Stimulated activated memory B cell treated with anti-CD40 and anti-IgM and Interleukin-4, amounts not matched to agents 10 μg/mL and 1 μg/mL and 100 μg/mL, for 72 hours (primary cell): ENCODE results near the gene CHKA.

Source experiments
- ATAC-seq: fragments of 150-1000 bp; cut with Tn5 transposase; 2 replicates; pipeline ENCODE4 v1.10.0; 2021
- H3K27ac Mint-ChIP-seq: one replicate; pipeline ENCODE4 v1.8.0; 2022; ENCODE audit warnings: mild to moderate bottlenecking, mixed read lengths
- H3K27me3 Mint-ChIP-seq: one replicate; pipeline ENCODE4 v1.8.0; 2022; ENCODE audit warnings: mixed read lengths
- H3K36me3 Mint-ChIP-seq: one replicate; pipeline ENCODE4 v1.8.0; 2022; ENCODE audit warnings: mixed read lengths
- H3K4me1 Mint-ChIP-seq: one replicate; pipeline ENCODE4 v1.8.0; 2022; ENCODE audit warnings: mixed read lengths
- H3K4me3 Mint-ChIP-seq: one replicate; pipeline ENCODE4 v1.8.0; 2022; ENCODE audit warnings: mild to moderate bottlenecking, moderate library complexity, mixed read lengths
- H3K9me3 Mint-ChIP-seq: one replicate; pipeline ENCODE4 v1.8.0; 2022; ENCODE audit warnings: mixed read lengths

CHKA gene

GRCh38 chr11:68148071-68148805, 27.1 kb upstream of the CHKA start:
- peaks cover 22% of the 10 kb centered on the region for H3K27me3 Mint-ChIP-seq
- no peaks in the 10 kb centered on the region for H3K36me3 Mint-ChIP-seq
- H3K4me1 Mint-ChIP-seq: no peaks in the 10 kb centered on the region
- H3K27ac Mint-ChIP-seq: no peak overlapping the region
- no peak overlapping the region for H3K4me3 Mint-ChIP-seq
- no peaks in the 10 kb centered on the region for H3K9me3 Mint-ChIP-seq
- no peak for ATAC-seq

GRCh38 chr11:68146704-68147474, 25.7 kb upstream of the CHKA start:
- Mint-ChIP-seq H3K27me3 (peaks cover 22% of the 10 kb centered on the region), H3K4me3 (no peak overlapping the region), H3K9me3 (no peaks in the 10 kb centered on the region), H3K27ac (no peak overlapping the region), H3K36me3 (no peaks in the 10 kb centered on the region), H3K4me1 (peaks cover 7% of the 10 kb centered on the region)
- ATAC-seq: no peak

DNA sequence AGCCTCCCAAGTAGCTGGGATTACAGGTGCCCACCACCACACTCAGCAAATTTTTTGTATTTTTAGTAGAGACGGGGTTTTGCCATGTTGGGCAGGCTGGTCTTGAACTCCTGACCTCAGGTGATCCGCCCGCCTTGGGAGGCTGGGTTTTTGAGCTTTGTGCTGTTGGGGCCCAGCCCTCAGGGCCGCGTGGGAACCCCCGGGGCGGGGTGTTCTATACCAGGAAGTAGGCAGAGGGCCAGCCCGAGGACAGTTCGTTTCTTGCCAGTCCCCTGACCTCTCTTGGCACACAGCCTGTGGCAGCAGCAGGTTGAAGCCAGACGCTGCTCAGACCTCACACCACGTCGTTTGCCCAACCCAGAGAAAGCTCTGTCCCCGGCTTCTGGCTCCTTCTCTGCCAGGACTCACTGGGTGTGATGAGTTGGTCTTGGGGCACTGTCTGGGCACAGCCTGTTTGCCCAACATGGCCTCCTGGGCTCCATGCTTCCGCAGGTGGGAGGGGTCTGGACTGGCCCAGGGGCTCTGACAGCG, 24.9 kb upstream of the CHKA start:
- Mint-ChIP-seq H3K4me3 (no peak overlapping the region), H3K27ac (no peak overlapping the region), H3K36me3 (no peaks in the 10 kb centered on the region), H3K4me1 (peaks cover 15% of the 10 kb centered on the region), H3K9me3 (no peaks in the 10 kb centered on the region), H3K27me3 (peaks cover 22% of the 10 kb centered on the region)
- ATAC-seq: no peak

- no peak for ATAC-seq
- Mint-ChIP-seq H3K4me3 (no peak overlapping the region), H3K27me3 (peaks cover 22% of the 10 kb centered on the region), H3K27ac (no peak overlapping the region), H3K4me1 (peaks cover 15% of the 10 kb centered on the region), H3K36me3 (no peaks in the 10 kb centered on the region), H3K9me3 (no peaks in the 10 kb centered on the region)
Observed at GRCh38 chr11:68145120-68145866, 24.1 kb upstream of the CHKA start.

- Mint-ChIP-seq H3K36me3 (no peaks in the 10 kb centered on the region), H3K9me3 (no peaks in the 10 kb centered on the region), H3K4me1 (peaks cover 15% of the 10 kb centered on the region), H3K27me3 (peaks cover 22% of the 10 kb centered on the region), H3K4me3 (no peak overlapping the region), H3K27ac (no peak overlapping the region)
- ATAC-seq: no peak
Observed at GRCh38 chr11:68143310-68143689, 22.1 kb upstream of the CHKA start.

DNA sequence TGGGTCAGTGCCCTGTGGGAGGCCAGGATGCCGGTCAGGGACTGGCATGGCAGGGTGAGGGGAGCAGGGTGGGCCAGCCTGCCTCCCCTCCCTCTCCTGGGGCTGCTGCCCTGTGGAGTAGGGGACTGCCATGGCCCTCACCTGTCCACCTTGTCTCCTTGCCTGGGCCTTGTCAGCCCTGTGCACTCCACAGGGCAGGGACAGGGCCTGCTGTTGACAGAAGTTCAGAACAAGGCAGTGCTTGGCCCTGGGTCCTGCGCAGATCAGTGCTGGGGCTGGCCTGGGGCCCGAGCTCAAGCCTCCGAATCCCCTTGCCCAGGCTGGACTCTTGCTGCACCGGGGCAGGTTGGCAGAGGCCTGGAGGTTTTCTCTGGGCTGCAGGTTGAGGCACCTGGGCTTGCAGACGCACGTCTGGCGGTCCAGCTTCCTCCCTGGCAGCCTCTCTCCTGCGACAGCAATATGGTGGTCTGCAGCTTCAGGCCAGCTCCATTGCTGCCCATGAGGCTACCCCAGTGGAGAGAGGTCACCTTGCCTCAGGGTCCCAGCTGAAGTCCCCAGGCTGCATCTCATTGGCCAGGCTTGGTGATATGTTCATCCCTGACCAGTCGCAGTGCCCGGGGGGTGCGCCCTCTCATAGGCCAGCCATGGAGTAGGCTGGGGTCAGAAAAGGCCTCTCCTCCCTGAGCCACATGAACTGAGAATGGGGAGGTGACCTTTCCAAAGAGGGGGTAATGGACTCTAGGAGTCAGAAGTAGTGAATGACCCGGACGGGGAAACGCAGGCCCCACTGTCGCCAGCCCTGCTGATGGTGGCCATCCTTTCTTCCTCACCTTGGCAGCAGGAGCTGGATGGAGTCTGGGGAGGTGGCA, 21.5 kb upstream of the CHKA start:
- Mint-ChIP-seq H3K9me3 (no peaks in the 10 kb centered on the region), H3K36me3 (no peaks in the 10 kb centered on the region), H3K4me1 (peaks cover 15% of the 10 kb centered on the region), H3K4me3 (no peak overlapping the region), H3K27me3 (peaks cover 22% of the 10 kb centered on the region), H3K27ac (no peak overlapping the region)
- peak; percentile 5 for ATAC-seq

- Mint-ChIP-seq H3K4me1 (peaks cover 15% of the 10 kb centered on the region), H3K4me3 (no peak overlapping the region), H3K27ac (no peak overlapping the region), H3K27me3 (peaks cover 22% of the 10 kb centered on the region), H3K9me3 (no peaks in the 10 kb centered on the region), H3K36me3 (no peaks in the 10 kb centered on the region)
- ATAC-seq: peak; percentile 18
Observed at GRCh38 chr11:68142028-68142412, 20.8 kb upstream of the CHKA start.

DNA sequence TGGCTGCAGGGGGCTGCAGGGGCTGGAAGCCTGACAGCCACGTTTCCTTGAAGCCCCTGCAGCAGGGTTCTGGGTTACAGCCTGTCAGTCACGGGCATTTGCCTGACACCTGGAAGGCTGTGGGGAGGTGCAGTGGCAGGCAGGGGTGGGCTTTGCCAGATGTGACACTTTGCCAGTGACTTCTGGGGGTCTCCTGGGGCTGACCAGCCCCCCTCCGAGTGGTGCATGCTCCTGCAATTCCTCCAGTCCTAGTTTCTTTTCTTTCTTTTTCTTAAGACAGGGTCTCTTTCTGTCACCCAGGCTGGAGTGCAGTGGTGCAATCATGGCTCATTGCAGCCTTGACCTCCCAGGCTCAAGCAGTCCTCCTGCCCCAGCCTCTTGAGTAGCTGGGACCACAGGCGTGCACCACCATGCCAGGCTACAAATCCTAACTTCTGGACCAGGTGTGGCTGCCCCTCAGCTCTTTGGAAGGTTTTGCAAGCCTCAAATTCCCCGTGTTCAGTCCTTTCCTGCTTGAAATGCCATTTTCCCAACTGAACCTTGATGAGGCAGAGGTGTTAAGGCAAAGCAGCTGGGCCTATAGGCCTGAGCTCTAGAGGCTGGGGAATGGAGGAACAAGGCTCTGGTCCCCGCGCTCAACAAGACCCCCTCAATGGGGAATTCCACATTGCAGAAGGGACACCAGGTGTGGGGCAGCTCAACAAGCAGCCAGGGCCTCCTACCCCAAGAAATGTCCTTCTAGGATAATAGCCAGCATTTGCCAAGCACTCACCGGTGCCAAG, 20.2 kb upstream of the CHKA start:
- Mint-ChIP-seq H3K4me1 (peaks cover 15% of the 10 kb centered on the region), H3K27me3 (peaks cover 18% of the 10 kb centered on the region), H3K27ac (no peak overlapping the region), H3K4me3 (no peak overlapping the region), H3K36me3 (no peaks in the 10 kb centered on the region), H3K9me3 (no peaks in the 10 kb centered on the region)
- peak; percentile 17 for ATAC-seq

DNA sequence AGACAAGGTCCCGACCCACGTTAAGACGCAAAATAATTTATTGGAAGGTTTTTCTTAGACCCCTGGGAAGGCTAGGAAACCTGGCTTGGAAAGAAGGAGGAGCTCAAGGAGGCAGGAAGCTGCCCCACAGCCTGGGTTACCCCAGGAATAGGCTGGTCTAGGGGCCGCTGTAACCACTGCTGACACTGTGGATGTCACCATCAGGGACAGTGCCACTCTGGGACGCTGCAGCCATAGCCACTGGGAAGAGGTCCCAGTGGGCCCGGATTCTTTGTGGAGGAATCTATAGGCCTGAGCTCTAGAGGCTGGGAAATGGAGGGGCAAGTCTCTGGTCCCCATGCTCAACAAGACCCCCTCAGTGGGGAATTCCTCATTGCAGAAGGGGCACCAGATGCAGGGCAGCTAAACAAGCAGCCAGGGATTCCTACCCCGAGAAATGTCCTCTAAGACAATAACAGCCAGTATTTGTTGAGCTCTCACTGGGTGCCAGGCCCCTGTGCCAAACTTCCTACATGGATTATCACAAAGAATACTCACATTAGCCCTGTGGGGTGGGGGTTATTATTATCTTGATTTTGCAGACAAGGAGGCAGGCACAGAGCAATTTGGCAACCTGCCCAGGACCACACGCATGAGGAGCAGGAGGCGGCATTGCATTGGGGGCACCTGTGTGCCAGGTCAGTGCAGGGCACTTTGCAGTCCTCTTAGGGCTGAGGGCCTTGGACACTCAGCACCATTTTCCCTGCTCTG, 19.5 kb upstream of the CHKA start:
- no peak overlapping the region for H3K4me3 Mint-ChIP-seq
- H3K4me1 Mint-ChIP-seq: peaks cover 15% of the 10 kb centered on the region
- H3K9me3 Mint-ChIP-seq: no peaks in the 10 kb centered on the region
- no peaks in the 10 kb centered on the region for H3K36me3 Mint-ChIP-seq
- H3K27ac Mint-ChIP-seq: no peak overlapping the region
- peaks cover 11% of the 10 kb centered on the region for H3K27me3 Mint-ChIP-seq
- no peak for ATAC-seq

DNA sequence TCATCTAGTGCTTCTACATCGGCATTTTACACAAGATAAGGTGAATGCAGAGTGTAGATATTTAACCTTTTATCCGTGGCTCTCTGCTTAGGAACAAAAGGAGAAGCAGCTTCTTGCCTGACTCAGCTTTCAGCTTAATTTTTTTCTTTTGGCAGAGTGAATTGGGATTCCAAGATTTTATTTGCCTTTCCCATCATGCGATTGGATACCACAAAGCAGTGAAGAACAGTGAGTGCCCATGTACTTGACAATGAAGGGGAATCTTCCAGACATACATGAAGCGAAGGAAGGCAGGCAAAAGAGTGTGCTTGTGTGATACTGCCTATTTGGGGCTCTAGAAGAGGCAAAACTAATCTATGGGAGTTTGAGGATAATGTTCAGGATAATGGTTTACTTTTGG, 17.0 kb upstream of the CHKA start:
- peaks cover 15% of the 10 kb centered on the region for H3K4me1 Mint-ChIP-seq
- no peak for ATAC-seq
- H3K4me3 Mint-ChIP-seq: no peak overlapping the region
- peaks cover 5% of the 10 kb centered on the region for H3K36me3 Mint-ChIP-seq
- H3K27ac Mint-ChIP-seq: no peak overlapping the region
- peaks cover 3% of the 10 kb centered on the region for H3K9me3 Mint-ChIP-seq
- peaks cover 8% of the 10 kb centered on the region for H3K27me3 Mint-ChIP-seq

DNA sequence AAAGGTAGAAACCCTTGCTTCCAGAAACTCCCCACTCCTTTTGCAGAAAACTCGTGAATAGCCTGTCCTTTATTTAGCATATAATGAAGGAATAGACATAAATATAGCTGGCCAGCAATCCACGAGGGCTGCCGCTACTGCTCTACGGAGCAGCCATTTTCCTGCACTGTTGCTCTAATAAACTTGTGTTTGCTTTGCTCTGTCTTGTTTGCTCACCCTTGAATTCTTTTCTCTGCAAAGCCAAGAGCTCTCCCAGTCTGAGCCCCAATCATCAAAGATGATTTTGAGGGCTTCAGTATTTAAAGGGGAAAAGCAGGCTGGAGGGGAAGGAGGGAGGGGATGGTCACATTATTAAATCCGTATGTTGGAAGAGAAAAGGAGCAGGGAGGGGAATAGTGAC, 16.6 kb upstream of the CHKA start:
- peaks cover 15% of the 10 kb centered on the region for H3K4me1 Mint-ChIP-seq
- peaks cover 6% of the 10 kb centered on the region for H3K36me3 Mint-ChIP-seq
- no peak for ATAC-seq
- H3K4me3 Mint-ChIP-seq: no peak overlapping the region
- peaks cover 4% of the 10 kb centered on the region for H3K9me3 Mint-ChIP-seq
- peaks cover 9% of the 10 kb centered on the region for H3K27me3 Mint-ChIP-seq
- no peak overlapping the region for H3K27ac Mint-ChIP-seq

- H3K27ac Mint-ChIP-seq: no peak overlapping the region
- H3K27me3 Mint-ChIP-seq: peaks cover 18% of the 10 kb centered on the region
- no peak overlapping the region for H3K4me3 Mint-ChIP-seq
- ATAC-seq: no peak
- peaks cover 8% of the 10 kb centered on the region for H3K4me1 Mint-ChIP-seq
- peaks cover 15% of the 10 kb centered on the region for H3K36me3 Mint-ChIP-seq
- H3K9me3 Mint-ChIP-seq: peaks cover 12% of the 10 kb centered on the region
Observed at GRCh38 chr11:68136866-68137265, 15.7 kb upstream of the CHKA start.

DNA sequence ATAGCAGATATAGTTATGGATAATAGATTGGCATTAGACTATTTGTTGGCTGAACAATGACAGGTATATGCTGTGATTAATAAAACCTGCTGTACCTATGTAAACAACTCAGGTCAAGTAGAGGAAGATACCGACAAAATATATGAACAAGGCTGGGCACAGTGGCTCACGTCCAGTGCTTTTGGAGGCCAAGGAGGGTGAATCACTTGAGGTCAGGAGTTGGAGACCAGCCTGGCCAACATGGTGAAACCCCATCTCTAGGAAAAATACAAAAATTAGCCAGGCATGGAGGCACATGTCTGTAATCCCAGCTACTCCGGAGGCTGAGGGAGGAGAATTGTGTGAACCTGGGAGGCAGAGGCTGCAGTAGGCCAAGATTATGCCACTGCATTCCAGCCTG, 14.0 kb upstream of the CHKA start:
- H3K4me3 Mint-ChIP-seq: no peak overlapping the region
- no peak for ATAC-seq
- no peaks in the 10 kb centered on the region for H3K4me1 Mint-ChIP-seq
- H3K36me3 Mint-ChIP-seq: peaks cover 18% of the 10 kb centered on the region
- H3K9me3 Mint-ChIP-seq: peaks cover 14% of the 10 kb centered on the region
- peaks cover 23% of the 10 kb centered on the region for H3K27me3 Mint-ChIP-seq
- H3K27ac Mint-ChIP-seq: no peak overlapping the region
